K562 (cell line): ENCODE data around the gene SIT1. TPM values are rescaled to one million over a fixed set of nuclear protein-coding genes. Genes with fewer than 3 reads are reported as not detected.

Experiments used
- BRD4 ChIP-seq: fragments of 200-600 bp; sonication (generic); IDR thresholded peaks from 2 replicates; pipeline ENCODE4 v1.6.1; 2017; ENCODE audit warnings: inconsistent platforms
- CREBBP ChIP-seq: IDR thresholded peaks from one replicate; pipeline ENCODE4 v1.6.1; 2012; ENCODE audit warnings: low read depth, mild to moderate bottlenecking, control low read depth, inconsistent platforms, low read length
- EGR1 ChIP-seq: fragments of 450-650 bp; conservative IDR thresholded peaks from 2 replicates; pipeline ENCODE4 v1.6.1; 2017; ENCODE audit warnings: mild to moderate bottlenecking
- EP400 ChIP-seq: fragments of 450-650 bp; IDR thresholded peaks from 2 replicates; pipeline ENCODE4 v1.6.1; 2017; ENCODE audit warnings: antibody characterized with exemption, mild to moderate bottlenecking, moderate library complexity
- ETV5 ChIP-seq: sonication (generic); formaldehyde crosslinking; IDR thresholded peaks from 2 replicates; pipeline ENCODE4 v1.4.0; 2020; ENCODE audit warnings: low read depth, mild to moderate bottlenecking, missing genetic modification reagents
- GATAD2B ChIP-seq: fragments of 450-650 bp; IDR thresholded peaks from 2 replicates; pipeline ENCODE4 v1.6.1; 2017; ENCODE audit warnings: mild to moderate bottlenecking, borderline replicate concordance
- HMGN3 ChIP-seq: IDR thresholded peaks from 2 replicates; pipeline ENCODE4 v1.6.1; 2011; ENCODE audit warnings: borderline replicate concordance, low read depth, mild to moderate bottlenecking, mixed read lengths, low read length; ENCODE audit not compliant: insufficient read length; ENCODE audit errors: extremely low read depth
- KDM5B ChIP-seq: fragments of 200-600 bp; sonication (generic); IDR thresholded peaks from 2 replicates; pipeline ENCODE4 v1.6.1; 2012; ENCODE audit warnings: low read depth, mild to moderate bottlenecking, moderate library complexity, low read length, control low read depth, inconsistent platforms; ENCODE audit not compliant: insufficient replicate concordance
- KLF6 ChIP-seq: fragments of 250-450 bp; sonication (Bioruptor Pico); IDR thresholded peaks from 2 replicates; pipeline ENCODE4 v1.4.0; 2020; ENCODE audit warnings: mild to moderate bottlenecking, moderate library complexity, borderline replicate concordance
- MAZ ChIP-seq, 2 experiments: fragments of 450-650 bp in 1 of 2; sonication (generic) in 1 of 2; formaldehyde crosslinking; IDR thresholded peaks in 1 of 2; conservative IDR thresholded peaks in 1 of 2; 2 replicates each; pipeline versions ENCODE4 v1.4.0 to v1.5.0; 2020; ENCODE audit warnings: mild to moderate bottlenecking in 1 of 2, missing genetic modification reagents in 1 of 2
- MTA3 ChIP-seq: fragments of 450-650 bp; formaldehyde crosslinking; IDR thresholded peaks from 2 replicates; pipeline ENCODE4 v1.6.1; 2017; ENCODE audit warnings: mild to moderate bottlenecking, borderline replicate concordance
- MXD1 ChIP-seq: fragments of 250-450 bp; sonication (Bioruptor Pico); IDR thresholded peaks from 2 replicates; pipeline ENCODE4 v1.8.0; 2021; ENCODE audit warnings: borderline replicate concordance, mild to moderate bottlenecking, moderate library complexity; ENCODE audit not compliant: poor library complexity, severe bottlenecking
- RBBP5 ChIP-seq: fragments of 200-600 bp; sonication (generic); IDR thresholded peaks from 2 replicates; pipeline ENCODE4 v1.6.1; 2012; ENCODE audit warnings: borderline replicate concordance, mild to moderate bottlenecking, low read length, control low read depth, inconsistent platforms; ENCODE audit not compliant: insufficient read depth, poor library complexity, severe bottlenecking
- RHOXF2B ChIP-seq: fragments of 250-450 bp; sonication (Bioruptor Pico); conservative IDR thresholded peaks from 2 replicates; pipeline ENCODE4 v1.5.1; 2021
- SAFB ChIP-seq: fragments of 200-400 bp; formaldehyde crosslinking; IDR thresholded peaks from 2 replicates; pipeline ENCODE4 v1.6.1; 2017; ENCODE audit warnings: low read depth, low read length, borderline replicate concordance
- SNAPC5 ChIP-seq: fragments of 250-450 bp; sonication (Bioruptor Pico); IDR thresholded peaks from 2 replicates; pipeline ENCODE4 v1.8.0; 2021; ENCODE audit warnings: moderate library complexity, mild to moderate bottlenecking, inconsistent platforms
- SNRNP70 ChIP-seq: fragments of 200-400 bp; formaldehyde crosslinking; optimal IDR thresholded peaks from 2 replicates; pipeline ENCODE3; 2017; ENCODE audit warnings: low read depth, low read length
- STAT5B ChIP-seq: fragments of 250-450 bp; sonication (Bioruptor Pico); IDR thresholded peaks from 2 replicates; pipeline ENCODE4 v1.8.0; 2021; ENCODE audit warnings: mild to moderate bottlenecking, inconsistent platforms
- TBP ChIP-seq: optimal IDR thresholded peaks from 2 replicates; pipeline ENCODE3; 2011; ENCODE audit warnings: low read depth, low read length, improper control_type of control experiment
- YY1 ChIP-seq, 3 experiments: IDR thresholded peaks; 2 replicates each; pipeline ENCODE4 v1.6.1; 2011; ENCODE audit warnings: low read length in 2 of 3, mild to moderate bottlenecking in 2 of 3, moderate library complexity in 2 of 3, borderline replicate concordance in 1 of 3, control low read depth in 1 of 3, low read depth in 1 of 3; ENCODE audit not compliant: insufficient read depth in 3 of 3, insufficient replicate concordance in 2 of 3, control insufficient read depth in 1 of 3, insufficient read length in 1 of 3; ENCODE audit errors: extremely low read depth in 1 of 3
- ZBTB9 ChIP-seq: fragments of 450-650 bp; formaldehyde crosslinking; IDR thresholded peaks from 2 replicates; pipeline ENCODE4 v1.4.0; 2020; ENCODE audit warnings: mild to moderate bottlenecking, moderate library complexity
- ZFX ChIP-seq: sonication (generic); formaldehyde crosslinking; IDR thresholded peaks from 2 replicates; pipeline ENCODE4 v1.8.0; 2022; ENCODE audit warnings: mild to moderate bottlenecking, missing genetic modification reagents, moderate library complexity
- ZNF12 ChIP-seq: sonication (generic); formaldehyde crosslinking; IDR thresholded peaks from 2 replicates; pipeline ENCODE4 v1.4.0; 2020; ENCODE audit warnings: mild to moderate bottlenecking, missing genetic modification reagents
- ZNF175 ChIP-seq: fragments of 200-800 bp; sonication (Bioruptor generic); IDR thresholded peaks from 2 replicates; pipeline ENCODE4 v1.6.1; 2016; ENCODE audit warnings: low read depth, mild to moderate bottlenecking, missing genetic modification characterization, missing compliant biosample characterization
- ZNF584 ChIP-seq: fragments of 200-800 bp; sonication (Bioruptor generic); IDR thresholded peaks from 2 replicates; pipeline ENCODE4 v1.6.1; 2016; ENCODE audit warnings: low read depth, mild to moderate bottlenecking, missing genetic modification characterization, missing compliant biosample characterization
- polyA plus RNA-seq, 8 experiments: library from polyadenylated mRNA; depleted of rRNA in 4 of 8; stranded (reverse) in 5 of 8; unstranded in 3 of 8; fragments of >200 nt; fragmentation: Nextera tagmentation in 2 of 8; fragmentation: Illumina TruSeq in 1 of 8; extraction: Ambion mirVana in 2 of 8; extraction: Trizol in 1 of 8; gene quantifications; 2 replicates each; pipeline versions ENCODE4 v1.2.1 to v1.2.3, GENCODE V29; 2011 to 2014; ENCODE audit warnings: inconsistent platforms in 1 of 8, missing spikeins in 1 of 8
- total RNA-seq, 7 experiments: library from RNA; depleted of rRNA in 6 of 7; stranded (reverse); fragments of >200 nt in 6 of 7; fragmentation: Illumina TruSeq in 2 of 7; extraction: Trizol in 2 of 7; gene quantifications; 2 replicates each; pipeline versions ENCODE4 v1.2.1 to v1.2.3, GENCODE V29; 2011 to 2021; ENCODE audit warnings: low replicate concordance in 1 of 7

SIT1 gene
- total and polyA plus RNA-seq, 9 of the 15 experiments (the other 6 are each of a cell fraction or from before 2014, with no cell fraction given): not detected

GRCh38 chr9:35664531-35665470, 14.1 kb upstream of the SIT1 start, which contains the start of gene ARHGEF39 (continued):
- peak; percentile 52; the same call in 1 of the 2 replicates for TF ChIP-seq ZFX (CRISPR knock-in tag)
- TF ChIP-seq ZNF175: no peak
- peak; percentile 91 for TF ChIP-seq EP400
- TF ChIP-seq SNRNP70: no peak
- TF ChIP-seq RBBP5: peak; percentile 65
- peak; percentile 66 for TF ChIP-seq HMGN3
- TF ChIP-seq EGR1: peak; percentile 38; the same call in 1 of the 2 replicates
- TF ChIP-seq MXD1 (CRISPR knock-in tag): no peak
- no peak for TF ChIP-seq ZBTB9 (CRISPR knock-in tag)
- peak; percentile 26 for TF ChIP-seq TBP
- TF ChIP-seq STAT5B (CRISPR knock-in tag): no peak
- peak; percentile 47 for TF ChIP-seq KDM5B
- no peak for TF ChIP-seq ZNF584 (CRISPR knock-in tag)
- TF ChIP-seq MAZ (CRISPR knock-in tag; conservative IDR thresholded peaks at IDR 0.05 in 1 of 2, IDR thresholded peaks at IDR 0.05 in 1 of 2): peak; percentile 84 to 94
- peak; percentile 80; the same call in 1 of the 2 replicates for TF ChIP-seq ETV5
- TF ChIP-seq YY1 (IDR thresholded peaks at IDR 0.05; ENCODE audit: borderline replicate concordance in 1 of 3, control insufficient read depth in 1 of 3, extremely low read depth in 1 of 3, insufficient read depth in 3 of 3, insufficient read length in 1 of 3, insufficient replicate concordance in 2 of 3, low read depth in 1 of 3, low read length in 2 of 3): peak in 2 of 3 experiments; percentile 25 to 48
- TF ChIP-seq SAFB: no peak
- TF ChIP-seq MTA3: 0 out of 2 replicates have a peak, but pooled peaks have one; percentile 77
- no peak for TF ChIP-seq BRD4
- no peak for TF ChIP-seq CREBBP
- peak; percentile 46; the same call in 1 of the 2 replicates for TF ChIP-seq GATAD2B
- no peak for TF ChIP-seq SNAPC5 (CRISPR knock-in tag)
- no peak for TF ChIP-seq RHOXF2B (CRISPR knock-in tag)
- TF ChIP-seq KLF6 (CRISPR knock-in tag): no peak
- TF ChIP-seq ZNF12 (CRISPR knock-in tag): no peak
